GM19468 (cell line): ENCODE measurements around the gene ELOVL2.
"Not testable (repeated sequence)": the region's sequence is repeated elsewhere in the genome, so short reads cannot be mapped to it uniquely, and the experiment has no call there.

Experiments used
- ATAC-seq: cut with Tn5 transposase; IDR thresholded peaks from one replicate; pipeline ENCODE4 v1.9.1; 2021; ENCODE audit warnings: mild to moderate bottlenecking, moderate library complexity, moderate number of reproducible peaks; ENCODE audit not compliant: unreplicated experiment; ENCODE audit errors: extremely low read depth

The ELOVL2 gene

GRCh38 chr6:11025921-11026635 is 18.0 kb downstream of the ELOVL2 start:
- ATAC-seq = peak; percentile 70

- ATAC-seq = no peak
Measured at GRCh38 chr6:11025130-11025529, 19.0 kb downstream of the ELOVL2 start.

- no peak for ATAC-seq
Measured at GRCh38 chr6:11023032-11023431, 21.1 kb downstream of the ELOVL2 start.

- no peak for ATAC-seq
Measured at GRCh38 chr6:11021714-11022113, 22.4 kb downstream of the ELOVL2 start.

GRCh38 chr6:11021003-11021402 is 23.1 kb downstream of the ELOVL2 start:
- no peak for ATAC-seq

- no peak for ATAC-seq
Measured at GRCh38 chr6:11018225-11018624, 25.9 kb downstream of the ELOVL2 start.

GRCh38 chr6:11017090-11017489 is 27.0 kb downstream of the ELOVL2 start:
- ATAC-seq = no peak

- no peak for ATAC-seq
Measured at GRCh38 chr6:11016452-11016851, 27.7 kb downstream of the ELOVL2 start.

GRCh38 chr6:11015102-11015501 is 29.0 kb downstream of the ELOVL2 start:
- ATAC-seq = no peak

GRCh38 chr6:11013721-11014070 is 30.4 kb downstream of the ELOVL2 start:
- ATAC-seq = no peak

- no peak for ATAC-seq
Measured at GRCh38 chr6:11012976-11013720, 31.0 kb downstream of the ELOVL2 start.

- no peak for ATAC-seq
Measured at GRCh38 chr6:11012295-11012754, 31.8 kb downstream of the ELOVL2 start.

- ATAC-seq = no peak
Measured at GRCh38 chr6:11011787-11012234, 32.3 kb downstream of the ELOVL2 start.

GRCh38 chr6:11009353-11009752 is 34.8 kb downstream of the ELOVL2 start:
- peak; percentile 61 for ATAC-seq

- ATAC-seq = no peak
Measured at GRCh38 chr6:11008821-11009220, 35.3 kb downstream of the ELOVL2 start.

GRCh38 chr6:11007715-11008608 is 36.1 kb downstream of the ELOVL2 start:
- ATAC-seq = no peak

- ATAC-seq = no peak
Measured at GRCh38 chr6:11006061-11006460, 38.0 kb downstream of the ELOVL2 start.

GRCh38 chr6:11003297-11003696 is 40.8 kb downstream of the ELOVL2 start:
- not testable (repeated sequence) for ATAC-seq

- no peak for ATAC-seq
Measured at GRCh38 chr6:11002176-11002575, 41.9 kb downstream of the ELOVL2 start.

GRCh38 chr6:10999994-11000393 is 44.1 kb downstream of the ELOVL2 start:
- ATAC-seq = no peak
